Small intestine (tissue), 7 donors: ENCODE data around the gene GRIK3. TPM values are rescaled to one million over a fixed set of nuclear protein-coding genes. Genes with fewer than 3 reads are reported as not detected.

ENCODE experiments used
- DNase-seq, 2 donors: peaks; one replicate each; pipeline versions ENCODE4 v3.0.0 to v3.0.0-alpha.2; 2013
- FAIRE-seq: peaks from 2 replicates; lab custom pipeline; 2012; peaks lifted over from hg19 to GRCh38; lab: Jason Lieb, UNC
- H3K27ac ChIP-seq, 3 donors: one replicate each; pipeline ENCODE4 v1.5.1; 2013; ENCODE audit warnings: low read length in 2 of 3, mild to moderate bottlenecking in 2 of 3, control low read depth in 1 of 3, inconsistent platforms in 1 of 3, low read depth in 1 of 3, moderate library complexity in 1 of 3
- H3K27me3 ChIP-seq, 3 donors: one replicate each; pipeline ENCODE4 v1.6.1; 2013; ENCODE audit warnings: low read length in 3 of 3, inconsistent platforms in 1 of 3; ENCODE audit not compliant: control insufficient read depth in 3 of 3, insufficient read depth in 3 of 3
- H3K36me3 ChIP-seq, 3 donors: one replicate each; pipeline ENCODE4 v1.6.1; 2013; ENCODE audit warnings: low read length in 3 of 3, inconsistent platforms in 1 of 3, low read depth in 1 of 3, mild to moderate bottlenecking in 1 of 3, moderate library complexity in 1 of 3; ENCODE audit not compliant: control insufficient read depth in 3 of 3, insufficient read depth in 2 of 3
- H3K4me1 ChIP-seq, 3 donors: one replicate each; pipeline ENCODE4 v1.6.1; 2013; ENCODE audit warnings: low read length in 2 of 3, inconsistent platforms in 1 of 3, low read depth in 1 of 3, mild to moderate bottlenecking in 1 of 3, moderate library complexity in 1 of 3; ENCODE audit not compliant: control insufficient read depth in 3 of 3, insufficient read depth in 2 of 3
- H3K4me3 ChIP-seq, 3 donors: one replicate each; pipeline ENCODE4 v1.5.1; 2013; ENCODE audit warnings: low read length in 3 of 3, control low read depth in 1 of 3, inconsistent platforms in 1 of 3, low read depth in 1 of 3, mild to moderate bottlenecking in 1 of 3, moderate library complexity in 1 of 3
- H3K9me3 ChIP-seq, 2 donors: one replicate each; pipeline ENCODE4 v1.6.1; 2013; ENCODE audit warnings: low read depth in 1 of 2, low read length in 1 of 2; ENCODE audit not compliant: control insufficient read depth in 2 of 2, insufficient read depth in 1 of 2
- WGBS, 3 donors: extraction: QIAGEN DNeasy Blood & Tissue Kit; methylation state at CpG; one replicate each; pipeline ENCODE4 v1.1.7; 2013; 5-methylcytosine and 5-hydroxymethylcytosine counted together
- polyA plus RNA-seq, 4 donors: library from polyadenylated mRNA; stranded (reverse) in 3 of 4; unstranded in 1 of 4; fragments of 200-250 nt in 3 of 4; fragments of 120-200 nt in 1 of 4; gene quantifications; one replicate each; pipeline versions ENCODE4 v1.2.1 to v1.2.3, GENCODE V29; 2013
- donor health status: healthy with polysubstance abuse.
- donor health status: control.
- donor health status: control.
- donor health status: Bipolar disorder and iron deficiency.
- donor health status: healthy.

The GRIK3 gene
- polyA plus RNA-seq, 4 donors, result 0.81 to 1.9 TPM; not detected in 2

- Histone ChIP-seq H3K36me3 (no peaks in the 10 kb centered on the region), H3K27me3 (no peaks in the 10 kb centered on the region), H3K4me3 (no peak overlapping the region), H3K9me3 (no peaks in the 10 kb centered on the region), H3K27ac (no peak overlapping the region), H3K4me1 (no peaks in the 10 kb centered on the region)
- DNase-seq (no peak), FAIRE-seq (no peak)
- WGBS, 3 donors, result 70 to 86% (median 77%) methylated on average over 5 to 7 of the region's 7 CpGs
These were observed 220.2 kb downstream of the GRIK3 start for GRCh38 chr1:36814083-36814482.

- whole genome bisulfite sequencing, 3 donors, result 22 to 65% (median 22%) methylated on average over 4 of the region's 4 CpGs
- DNase-seq (no peak), FAIRE-seq (no peak)
- Histone ChIP-seq H3K36me3 (no peaks in the 10 kb centered on the region), H3K9me3 (no peaks in the 10 kb centered on the region), H3K4me3 (no peak overlapping the region), H3K4me1 (no peaks in the 10 kb centered on the region), H3K27ac (no peak overlapping the region), H3K27me3 (no peaks in the 10 kb centered on the region)
These were observed 227.1 kb downstream of the GRIK3 start for GRCh38 chr1:36807262-36807661.

- Histone ChIP-seq H3K36me3 (no peaks in the 10 kb centered on the region), H3K27ac (no peak overlapping the region), H3K4me3 (no peak overlapping the region), H3K9me3 (no peaks in the 10 kb centered on the region), H3K4me1 (no peaks in the 10 kb centered on the region), H3K27me3 (no peaks in the 10 kb centered on the region)
- WGBS, 3 donors, result 73 to 76% (median 74%) methylated on average over 29 of the region's 29 CpGs
- FAIRE-seq, result no peak
- no peak for DNase-seq
These were observed 228.2 kb downstream of the GRIK3 start for GRCh38 chr1:36805979-36806640.

- Histone ChIP-seq H3K27me3 (no peaks in the 10 kb centered on the region), H3K4me1 (no peaks in the 10 kb centered on the region), H3K27ac (no peak overlapping the region), H3K36me3 (no peaks in the 10 kb centered on the region), H3K9me3 (no peaks in the 10 kb centered on the region), H3K4me3 (no peak overlapping the region)
- no peak for DNase-seq
- FAIRE-seq, result no peak
- WGBS, 3 donors, result 84 to 87% (median 85%) methylated on average over 17 of the region's 17 CpGs
These were observed 229.5 kb downstream of the GRIK3 start for GRCh38 chr1:36804669-36805314.

GRCh38 chr1:36803868-36804570 lies 230.3 kb downstream of the GRIK3 start:
- DNase-seq (no peak), FAIRE-seq (no peak)
- no peaks in the 10 kb centered on the region for H3K9me3 ChIP-seq
- no peaks in the 10 kb centered on the region for H3K27me3 ChIP-seq
- no peaks in the 10 kb centered on the region for H3K4me1 ChIP-seq
- WGBS, 3 donors, result 51 to 56% (median 51%) methylated on average over 9 of the region's 9 CpGs
- no peak overlapping the region for H3K4me3 ChIP-seq
- no peaks in the 10 kb centered on the region for H3K36me3 ChIP-seq
- H3K27ac ChIP-seq, result no peak overlapping the region

- DNase-seq, result no peak
- no peaks in the 10 kb centered on the region for H3K27me3 ChIP-seq
- H3K9me3 ChIP-seq, result no peaks in the 10 kb centered on the region
- no peak overlapping the region for H3K4me3 ChIP-seq
- no peaks in the 10 kb centered on the region for H3K4me1 ChIP-seq
- no peaks in the 10 kb centered on the region for H3K36me3 ChIP-seq
- WGBS, 3 donors, result 67 to 83% (median 78%) methylated on average over 7 to 8 of the region's 8 CpGs
- no peak overlapping the region for H3K27ac ChIP-seq
- no peak for FAIRE-seq
These were observed 232.3 kb downstream of the GRIK3 start for GRCh38 chr1:36802018-36802417.

- Histone ChIP-seq H3K27me3 (no peaks in the 10 kb centered on the region), H3K4me3 (no peak overlapping the region), H3K9me3 (no peaks in the 10 kb centered on the region), H3K4me1 (no peaks in the 10 kb centered on the region), H3K36me3 (no peaks in the 10 kb centered on the region), H3K27ac (no peak overlapping the region)
- 55 to 60% (median 60%) methylated on average over 7 of the region's 7 CpGs for WGBS, 3 donors
- DNase-seq, result no peak
- no peak for FAIRE-seq
These were observed 236.6 kb downstream of the GRIK3 start for GRCh38 chr1:36797761-36798160.

GRCh38 chr1:36796733-36797132 lies 237.6 kb downstream of the GRIK3 start:
- no peaks in the 10 kb centered on the region for H3K9me3 ChIP-seq
- H3K4me1 ChIP-seq, result no peaks in the 10 kb centered on the region
- no peaks in the 10 kb centered on the region for H3K27me3 ChIP-seq
- 48 to 60% (median 49%) methylated on average over 5 of the region's 5 CpGs for WGBS, 3 donors
- DNase-seq (no peak), FAIRE-seq (no peak)
- no peaks in the 10 kb centered on the region for H3K36me3 ChIP-seq
- H3K27ac ChIP-seq, result no peak overlapping the region
- no peak overlapping the region for H3K4me3 ChIP-seq
